OCI-LY1 (cell line): ENCODE data around the gene SLC7A14.

Experiments
- H2AFZ ChIP-seq: fragments of 200-600 bp; sonication (generic), shearing (Covaris generic); 2 replicates; pipeline ENCODE4 v1.6.0; 2014; ENCODE audit warnings: antibody characterized with exemption, mild to moderate bottlenecking, low read length
- H3F3A ChIP-seq: fragments of 200-600 bp; sonication (generic), shearing (Covaris generic); 2 replicates; pipeline ENCODE4 v1.6.0; 2014; ENCODE audit warnings: mild to moderate bottlenecking, antibody characterized with exemption, low read length, moderate library complexity; ENCODE audit not compliant: insufficient read depth
- H3K27ac ChIP-seq: fragments of 200-600 bp; sonication (generic); 2 replicates; pipeline ENCODE4 v1.5.1; 2014; ENCODE audit warnings: low read length, mixed run types, mild to moderate bottlenecking, low read depth; ENCODE audit not compliant: poor library complexity, severe bottlenecking
- H3K27me3 ChIP-seq: fragments of 200-600 bp; sonication (generic); 2 replicates; pipeline ENCODE4 v1.6.0; 2014; ENCODE audit warnings: antibody characterized with exemption, mild to moderate bottlenecking, low read length, moderate library complexity; ENCODE audit not compliant: insufficient read depth
- H3K36me3 ChIP-seq: fragments of 200-600 bp; sonication (generic); 2 replicates; pipeline ENCODE4 v1.6.1; 2014; ENCODE audit warnings: mild to moderate bottlenecking, antibody characterized with exemption, low read length, moderate library complexity, mixed read lengths; ENCODE audit not compliant: insufficient read depth
- H3K4me1 ChIP-seq: fragments of 200-600 bp; sonication (generic); 2 replicates; pipeline ENCODE4 v1.5.1; 2014; ENCODE audit warnings: mild to moderate bottlenecking, low read length, moderate library complexity; ENCODE audit not compliant: insufficient read depth, severe bottlenecking
- H3K4me2 ChIP-seq: fragments of 200-600 bp; sonication (generic), shearing (Covaris generic); 2 replicates; pipeline ENCODE4 v1.6.1; 2014; ENCODE audit warnings: low read length
- H3K4me3 ChIP-seq: fragments of 200-600 bp; sonication (generic); 2 replicates; pipeline ENCODE4 v1.5.1; 2014; ENCODE audit warnings: low read length, low read depth, mild to moderate bottlenecking, mixed read lengths; ENCODE audit not compliant: poor library complexity, severe bottlenecking
- H3K79me2 ChIP-seq: fragments of 200-600 bp; shearing (Covaris generic); 2 replicates; pipeline ENCODE4 v1.6.1; 2016; ENCODE audit warnings: mixed run types, low read length, mixed read lengths; ENCODE audit not compliant: insufficient read depth
- H3K9ac ChIP-seq: fragments of 200-600 bp; sonication (generic), shearing (Covaris generic); 2 replicates; pipeline ENCODE4 v1.6.1; 2014; ENCODE audit warnings: mild to moderate bottlenecking, low read length, mixed read lengths
- H3K9me2 ChIP-seq: fragments of 200-600 bp; sonication (generic), shearing (Covaris generic); 2 replicates; pipeline ENCODE4 v1.6.1; 2014; ENCODE audit warnings: low read depth, mild to moderate bottlenecking, low read length, mixed read lengths
- H3K9me3 ChIP-seq: fragments of 200-600 bp; shearing (Covaris generic); 2 replicates; pipeline ENCODE4 v1.6.1; 2014; ENCODE audit warnings: low read length, mixed read lengths
- H4K20me1 ChIP-seq: fragments of 200-600 bp; sonication (generic), shearing (Covaris generic); 2 replicates; pipeline ENCODE4 v1.6.0; 2016; ENCODE audit warnings: mild to moderate bottlenecking, low read length; ENCODE audit not compliant: insufficient read depth
- CTCF ChIP-seq: fragments of 200-600 bp; sonication (generic), shearing (Covaris generic); IDR thresholded peaks from 2 replicates; pipeline ENCODE4 v1.5.1; 2017; ENCODE audit warnings: mild to moderate bottlenecking, antibody characterized with exemption, low read length, moderate library complexity, mixed read lengths
- EZH2 ChIP-seq: fragments of 200-600 bp; sonication (generic), shearing (Covaris generic); IDR thresholded peaks from 2 replicates; pipeline ENCODE4 v1.8.0; 2017; ENCODE audit warnings: borderline replicate concordance, mixed run types, mild to moderate bottlenecking, antibody characterized with exemption, low read length, moderate library complexity, mixed read lengths

The SLC7A14 gene

GRCh38 chr3:170426240-170426797 lies 159.6 kb downstream of the SLC7A14 start:
- no peak overlapping the region for H3K4me2 ChIP-seq
- H2AFZ ChIP-seq, result no peak overlapping the region

GRCh38 chr3:170425491-170426239 lies 160.2 kb downstream of the SLC7A14 start:
- Histone ChIP-seq H3K4me3 (no peak overlapping the region), H3K9me3 (no peaks in the 10 kb centered on the region), H2AFZ (no peak overlapping the region), H3K4me2 (no peak overlapping the region), H3K27ac (no peak overlapping the region), H3K4me1 (no peaks in the 10 kb centered on the region), H4K20me1 (no peaks in the 10 kb centered on the region), H3K9ac (no peak overlapping the region), H3K36me3 (no peaks in the 10 kb centered on the region), H3F3A (no peaks in the 10 kb centered on the region), H3K79me2 (no peaks in the 10 kb centered on the region), H3K27me3 (0 out of 2 replicates have a peak, but pooled peaks cover 3% of the 10 kb centered on the region), H3K9me2 (no peaks in the 10 kb centered on the region)
- TF ChIP-seq EZH2, result no peak
- no peak for TF ChIP-seq CTCF

More at GRCh38 chr3:170426240-170426797, 159.6 kb downstream of the SLC7A14 start:
- Histone ChIP-seq H3K79me2 (no peaks in the 10 kb centered on the region), H3K9me2 (no peaks in the 10 kb centered on the region), H4K20me1 (no peaks in the 10 kb centered on the region), H3K4me3 (no peak overlapping the region), H3K9me3 (no peaks in the 10 kb centered on the region), H3K36me3 (no peaks in the 10 kb centered on the region), H3K9ac (no peak overlapping the region), H3K27me3 (0 out of 2 replicates have a peak, but pooled peaks cover 3% of the 10 kb centered on the region), H3F3A (no peaks in the 10 kb centered on the region), H3K4me1 (no peaks in the 10 kb centered on the region), H3K27ac (no peak overlapping the region)
- TF ChIP-seq CTCF, result no peak
- TF ChIP-seq EZH2, result no peak

GRCh38 chr3:170424879-170425278 lies 161.0 kb downstream of the SLC7A14 start:
- no peak overlapping the region for H3K27ac ChIP-seq

More at GRCh38 chr3:170424879-170425278, 161.0 kb downstream of the SLC7A14 start:
- Histone ChIP-seq H3K4me1 (no peaks in the 10 kb centered on the region), H2AFZ (no peak overlapping the region), H3K36me3 (no peaks in the 10 kb centered on the region), H3K4me3 (no peak overlapping the region), H3K27me3 (0 out of 2 replicates have a peak, but pooled peaks cover 3% of the 10 kb centered on the region), H4K20me1 (no peaks in the 10 kb centered on the region), H3K4me2 (no peak overlapping the region), H3K9ac (no peak overlapping the region), H3K79me2 (no peaks in the 10 kb centered on the region), H3K9me3 (no peaks in the 10 kb centered on the region), H3F3A (no peaks in the 10 kb centered on the region), H3K9me2 (no peaks in the 10 kb centered on the region)
- no peak for TF ChIP-seq CTCF
- no peak for TF ChIP-seq EZH2
